ENCODE results near the gene PPP1R7. TPM values are rescaled to one million over a fixed set of nuclear protein-coding genes. Genes with fewer than 3 reads are reported as not detected.

The PPP1R7 gene
- total RNA-seq, 1 donor from 2014 or later, result 51.1 TPM

DNA sequence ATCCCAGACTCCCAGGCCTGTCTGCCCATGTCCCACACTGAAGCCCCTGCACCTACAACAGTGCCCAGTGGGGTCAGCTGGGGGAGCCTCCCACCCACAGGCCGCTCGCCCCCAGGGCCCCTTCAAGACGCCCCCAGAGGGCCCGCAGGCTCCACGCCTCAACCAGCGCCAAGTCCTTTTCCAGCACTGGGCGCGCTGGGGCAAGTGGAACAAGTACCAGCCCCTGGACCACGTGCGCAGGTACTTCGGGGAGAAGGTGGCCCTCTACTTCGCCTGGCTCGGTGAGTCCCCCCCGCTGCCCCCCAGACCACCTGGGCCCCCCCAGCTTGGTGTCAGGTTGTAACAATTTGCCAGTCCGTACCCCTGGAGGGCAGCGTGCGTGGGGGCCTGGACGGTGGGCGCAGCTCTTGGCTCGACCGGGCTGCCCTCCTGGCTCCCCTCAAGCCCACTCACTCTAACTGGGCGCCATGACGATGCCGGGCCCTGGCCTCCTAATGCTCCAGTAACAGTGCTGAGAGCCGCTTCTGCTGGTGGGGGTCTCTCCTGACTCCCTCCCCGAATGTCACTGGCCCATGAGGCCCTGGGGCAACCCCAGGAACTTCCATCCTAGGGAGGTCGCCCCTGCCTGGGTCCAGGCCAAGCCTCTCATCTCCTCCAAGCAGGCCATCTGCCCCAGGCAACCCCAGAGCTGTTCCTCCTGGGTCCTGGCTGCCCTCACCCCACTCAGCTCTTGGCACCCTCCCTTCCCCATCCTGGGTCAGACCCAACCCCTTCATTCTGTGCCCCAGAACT lies 53.1 kb downstream of the PPP1R7 start:
- no peaks in the 10 kb centered on the region for H3K4me1 ChIP-seq
- TF ChIP-seq, protein P1, sequence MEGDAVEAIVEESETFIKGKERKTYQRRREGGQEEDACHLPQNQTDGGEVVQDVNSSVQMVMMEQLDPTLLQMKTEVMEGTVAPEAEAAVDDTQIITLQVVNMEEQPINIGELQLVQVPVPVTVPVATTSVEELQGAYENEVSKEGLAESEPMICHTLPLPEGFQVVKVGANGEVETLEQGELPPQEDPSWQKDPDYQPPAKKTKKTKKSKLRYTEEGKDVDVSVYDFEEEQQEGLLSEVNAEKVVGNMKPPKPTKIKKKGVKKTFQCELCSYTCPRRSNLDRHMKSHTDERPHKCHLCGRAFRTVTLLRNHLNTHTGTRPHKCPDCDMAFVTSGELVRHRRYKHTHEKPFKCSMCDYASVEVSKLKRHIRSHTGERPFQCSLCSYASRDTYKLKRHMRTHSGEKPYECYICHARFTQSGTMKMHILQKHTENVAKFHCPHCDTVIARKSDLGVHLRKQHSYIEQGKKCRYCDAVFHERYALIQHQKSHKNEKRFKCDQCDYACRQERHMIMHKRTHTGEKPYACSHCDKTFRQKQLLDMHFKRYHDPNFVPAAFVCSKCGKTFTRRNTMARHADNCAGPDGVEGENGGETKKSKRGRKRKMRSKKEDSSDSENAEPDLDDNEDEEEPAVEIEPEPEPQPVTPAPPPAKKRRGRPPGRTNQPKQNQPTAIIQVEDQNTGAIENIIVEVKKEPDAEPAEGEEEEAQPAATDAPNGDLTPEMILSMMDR (IDR thresholded peaks at IDR 0.05), result no peak
- TF ChIP-seq POLR2AphosphoS5 (IDR thresholded peaks at IDR 0.05; ENCODE audit: insufficient read depth in 1 of 2, low read depth in 1 of 2) (no peak), POLR2A (IDR thresholded peaks at IDR 0.05) (no peak)
- H3K9me3 ChIP-seq, result no peaks in the 10 kb centered on the region
- no peak for DNase-seq (ENCODE audit: extremely low spot score in 2 of 2)
- H3K4me3 ChIP-seq, result no peak overlapping the region
- H3K36me3 ChIP-seq, result no peaks in the 10 kb centered on the region
- H3K27me3 ChIP-seq, result no peaks in the 10 kb centered on the region
- intact Hi-C loops (cut with DNase I), result no loop called here
- no peak overlapping the region for H3K27ac ChIP-seq

DNA sequence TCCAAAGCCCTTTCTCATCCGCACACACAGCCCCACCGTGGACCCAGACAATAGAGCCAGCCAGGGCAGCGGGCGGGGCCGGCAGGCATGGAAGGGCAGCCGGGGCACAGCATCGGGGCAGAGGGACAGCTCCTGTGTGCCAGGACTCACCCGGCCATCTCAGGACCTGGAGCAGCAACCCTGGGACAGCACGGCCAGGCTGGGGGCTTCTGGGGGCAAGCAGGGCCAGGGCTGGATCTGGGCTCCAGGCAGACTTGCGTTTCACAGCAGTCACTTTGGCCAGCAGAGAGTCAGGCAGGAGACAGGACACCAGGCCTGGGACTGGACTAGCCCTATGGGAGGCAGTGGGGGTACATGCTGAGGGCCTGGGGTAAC lies 53.7 kb downstream of the PPP1R7 start:
- intact Hi-C loops (cut with DNase I), result no loop called here
- no peak for DNase-seq (ENCODE audit: extremely low spot score in 2 of 2)
- no peaks in the 10 kb centered on the region for H3K9me3 ChIP-seq
- no peaks in the 10 kb centered on the region for H3K36me3 ChIP-seq
- no peak overlapping the region for H3K27ac ChIP-seq
- TF ChIP-seq POLR2A (IDR thresholded peaks at IDR 0.05) (no peak), POLR2AphosphoS5 (IDR thresholded peaks at IDR 0.05; ENCODE audit: insufficient read depth in 1 of 2, low read depth in 1 of 2) (no peak)
- TF ChIP-seq, protein P1 (IDR thresholded peaks at IDR 0.05), result no peak
- no peaks in the 10 kb centered on the region for H3K4me1 ChIP-seq
- H3K4me3 ChIP-seq, result no peak overlapping the region
- no peaks in the 10 kb centered on the region for H3K27me3 ChIP-seq

DNA sequence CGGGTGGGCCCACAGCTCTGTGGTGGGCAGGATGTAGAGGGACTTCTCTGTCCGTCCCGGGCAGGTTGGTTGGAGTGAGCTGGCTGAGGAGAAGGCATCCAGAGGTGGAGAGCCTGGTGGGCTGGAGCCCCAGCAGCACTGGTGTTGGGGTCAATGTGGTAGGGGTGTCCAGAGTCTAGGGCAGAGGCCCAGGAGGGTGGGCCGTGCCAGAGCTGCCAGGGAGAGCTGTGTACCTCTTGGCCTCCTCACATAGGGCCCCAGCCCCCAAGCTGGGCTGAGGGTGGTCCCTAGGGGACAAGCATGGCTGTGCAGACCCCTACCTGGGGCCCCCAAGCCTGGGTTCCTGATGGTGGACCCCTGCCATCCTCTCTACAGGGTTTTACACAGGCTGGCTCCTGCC lies 54.2 kb downstream of the PPP1R7 start:
- H3K27ac ChIP-seq, result no peak overlapping the region
- TF ChIP-seq POLR2A (IDR thresholded peaks at IDR 0.05) (no peak), POLR2AphosphoS5 (IDR thresholded peaks at IDR 0.05; ENCODE audit: insufficient read depth in 1 of 2, low read depth in 1 of 2) (no peak)
- TF ChIP-seq, protein P1 (IDR thresholded peaks at IDR 0.05), result no peak
- no peaks in the 10 kb centered on the region for H3K36me3 ChIP-seq
- H3K9me3 ChIP-seq, result no peaks in the 10 kb centered on the region
- intact Hi-C loops (cut with DNase I), result no loop called here
- no peak for DNase-seq (ENCODE audit: extremely low spot score in 2 of 2)
- H3K27me3 ChIP-seq, result no peaks in the 10 kb centered on the region
- no peaks in the 10 kb centered on the region for H3K4me1 ChIP-seq
- H3K4me3 ChIP-seq, result no peak overlapping the region

DNA sequence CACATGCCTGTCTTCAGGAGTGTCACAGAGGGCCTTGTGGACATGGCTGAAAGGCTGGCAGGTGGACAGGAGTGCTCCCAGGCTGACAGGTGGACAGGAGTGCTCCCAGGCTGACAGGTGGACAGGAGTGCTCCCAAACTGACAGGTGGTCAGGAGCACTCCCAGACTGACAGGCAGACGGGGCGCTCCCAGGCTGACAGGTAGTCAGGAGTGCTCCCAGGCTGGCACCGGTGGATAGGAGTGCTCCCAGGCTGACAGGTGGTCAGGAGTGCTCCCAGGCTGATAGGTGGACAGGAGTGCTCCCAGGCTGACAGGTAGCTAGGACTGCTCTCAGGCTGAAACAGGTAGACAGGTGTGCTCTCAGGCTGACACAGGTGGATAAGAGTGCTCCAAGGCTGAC lies 54.8 kb downstream of the PPP1R7 start:
- Histone ChIP-seq H3K36me3 (no peaks in the 10 kb centered on the region), H3K27me3 (no peaks in the 10 kb centered on the region), H3K27ac (no peak overlapping the region), H3K4me3 (no peak overlapping the region), H3K4me1 (no peaks in the 10 kb centered on the region), H3K9me3 (no peaks in the 10 kb centered on the region)
- intact Hi-C loops (cut with DNase I), result no loop called here
- no peak for DNase-seq (ENCODE audit: extremely low spot score in 2 of 2)
- TF ChIP-seq, protein P1 (IDR thresholded peaks at IDR 0.05), result no peak
- TF ChIP-seq POLR2A (IDR thresholded peaks at IDR 0.05) (no peak), POLR2AphosphoS5 (IDR thresholded peaks at IDR 0.05; ENCODE audit: insufficient read depth in 1 of 2, low read depth in 1 of 2) (no peak)

DNA sequence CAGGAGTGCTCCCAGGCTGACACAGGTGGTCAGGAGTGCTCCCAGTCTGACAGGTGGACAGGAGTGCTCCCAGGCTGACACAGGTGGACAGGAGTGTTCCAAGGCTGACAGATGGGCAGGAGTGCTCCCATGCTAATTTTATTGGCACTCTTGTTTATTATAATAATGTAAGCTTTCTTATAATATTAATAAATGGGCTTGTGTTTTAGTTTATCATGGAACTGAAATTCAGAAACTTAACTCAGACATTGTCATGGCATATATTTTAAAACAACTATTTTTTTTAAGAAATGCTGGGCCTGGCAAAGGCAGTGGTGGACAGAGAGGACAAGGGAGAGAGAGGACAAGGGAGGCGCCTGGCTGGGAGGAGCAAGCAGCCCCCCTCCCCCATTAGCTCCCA lies 56.9 kb downstream of the PPP1R7 start:
- Histone ChIP-seq H3K27me3 (no peaks in the 10 kb centered on the region), H3K4me3 (no peak overlapping the region), H3K27ac (no peak overlapping the region), H3K36me3 (no peaks in the 10 kb centered on the region), H3K4me1 (no peaks in the 10 kb centered on the region), H3K9me3 (no peaks in the 10 kb centered on the region)
- intact Hi-C loops (cut with DNase I), result no loop called here
- TF ChIP-seq POLR2AphosphoS5 (IDR thresholded peaks at IDR 0.05; ENCODE audit: insufficient read depth in 1 of 2, low read depth in 1 of 2) (no peak), POLR2A (IDR thresholded peaks at IDR 0.05) (no peak)
- TF ChIP-seq, protein P1 (IDR thresholded peaks at IDR 0.05), result no peak
- DNase-seq (ENCODE audit: extremely low spot score in 2 of 2), result no peak

Data from vagina (tissue), 2 donors.